Kidney epithelial cell (primary cell): ENCODE data around the gene BCAR1. TPM values are rescaled to one million over a fixed set of nuclear protein-coding genes. Genes with fewer than 3 reads are reported as not detected.
"Not testable (repeated sequence)": the region's sequence is repeated elsewhere in the genome, so short reads cannot be mapped to it uniquely, and the experiment has no call there.

Experiments
- DNase-seq: peaks from one replicate; pipeline ENCODE4 v3.0.0-alpha.2; 2010; ENCODE audit warnings: low read depth
- H3K27me3 ChIP-seq: 2 replicates; pipeline ENCODE4 v1.6.0; 2011; ENCODE audit warnings: low read length; ENCODE audit not compliant: control insufficient read depth, insufficient read depth
- H3K36me3 ChIP-seq: 2 replicates; pipeline ENCODE4 v1.5.1; 2011; ENCODE audit warnings: low read length; ENCODE audit not compliant: control insufficient read depth, insufficient read depth
- H3K4me3 ChIP-seq: 2 replicates; pipeline ENCODE4 v1.5.1; 2011; ENCODE audit warnings: low read depth, mild to moderate bottlenecking, control low read depth, low read length
- total RNA-seq: library from RNA; depleted of rRNA; stranded (reverse); fragments of >200 nt; gene quantifications from 2 replicates; pipeline ENCODE4 v1.2.3, GENCODE V29; 2015
- TF ChIP-seq, protein P1 (sequence below): IDR thresholded peaks from 2 replicates; pipeline ENCODE4 v1.5.1; 2011; ENCODE audit warnings: mild to moderate bottlenecking, moderate library complexity, low read length, control low read depth, inconsistent platforms; ENCODE audit not compliant: insufficient read depth, poor library complexity, severe bottlenecking

The BCAR1 gene
- total RNA-seq, 1 donor from 2014 or later: 93.8 TPM

DNA sequence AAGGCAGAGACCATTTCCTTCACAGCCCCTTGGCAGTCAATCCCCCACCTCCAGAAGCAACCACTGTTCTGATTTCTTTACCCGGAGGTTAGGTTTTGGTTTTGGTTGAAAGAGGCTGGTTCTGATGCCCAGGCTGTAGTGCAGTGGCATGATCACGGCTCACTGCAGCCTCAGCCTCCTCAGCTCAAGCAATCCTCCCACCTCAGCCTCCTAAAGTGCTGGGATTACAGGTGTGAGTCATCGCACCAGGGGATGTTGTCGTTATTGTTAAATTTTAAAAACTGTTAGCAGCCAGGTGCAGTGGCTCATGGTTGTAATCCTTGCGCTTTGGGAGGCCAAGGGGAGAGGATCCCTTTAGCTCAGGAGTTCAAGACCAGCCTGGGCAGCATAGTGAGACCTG, 41.5 kb downstream of the BCAR1 start:
- TF ChIP-seq, protein P1, sequence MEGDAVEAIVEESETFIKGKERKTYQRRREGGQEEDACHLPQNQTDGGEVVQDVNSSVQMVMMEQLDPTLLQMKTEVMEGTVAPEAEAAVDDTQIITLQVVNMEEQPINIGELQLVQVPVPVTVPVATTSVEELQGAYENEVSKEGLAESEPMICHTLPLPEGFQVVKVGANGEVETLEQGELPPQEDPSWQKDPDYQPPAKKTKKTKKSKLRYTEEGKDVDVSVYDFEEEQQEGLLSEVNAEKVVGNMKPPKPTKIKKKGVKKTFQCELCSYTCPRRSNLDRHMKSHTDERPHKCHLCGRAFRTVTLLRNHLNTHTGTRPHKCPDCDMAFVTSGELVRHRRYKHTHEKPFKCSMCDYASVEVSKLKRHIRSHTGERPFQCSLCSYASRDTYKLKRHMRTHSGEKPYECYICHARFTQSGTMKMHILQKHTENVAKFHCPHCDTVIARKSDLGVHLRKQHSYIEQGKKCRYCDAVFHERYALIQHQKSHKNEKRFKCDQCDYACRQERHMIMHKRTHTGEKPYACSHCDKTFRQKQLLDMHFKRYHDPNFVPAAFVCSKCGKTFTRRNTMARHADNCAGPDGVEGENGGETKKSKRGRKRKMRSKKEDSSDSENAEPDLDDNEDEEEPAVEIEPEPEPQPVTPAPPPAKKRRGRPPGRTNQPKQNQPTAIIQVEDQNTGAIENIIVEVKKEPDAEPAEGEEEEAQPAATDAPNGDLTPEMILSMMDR: no peak
- no peaks in the 10 kb centered on the region for H3K27me3 ChIP-seq

DNA sequence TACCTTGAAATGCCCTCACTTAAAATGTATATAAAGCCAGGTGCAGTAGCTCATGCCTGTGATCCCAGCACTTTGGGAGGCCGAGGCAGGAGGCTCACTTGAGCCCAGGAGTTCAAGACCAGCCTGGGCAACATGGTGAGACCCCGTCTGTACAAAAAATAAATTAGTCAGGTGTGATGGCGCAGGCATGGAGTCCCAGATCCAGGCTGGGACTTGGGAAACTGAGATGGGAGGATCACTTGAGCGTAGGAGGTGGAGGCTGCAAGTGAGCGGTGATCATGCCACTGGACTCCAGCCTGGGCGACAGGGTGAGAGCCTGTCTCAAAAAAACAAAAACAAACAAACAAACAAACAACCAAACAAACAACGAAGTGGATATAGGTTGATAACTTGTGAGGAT, 41.9 kb downstream of the BCAR1 start:
- not testable (repeated sequence) for H3K27me3 ChIP-seq, H3K36me3 ChIP-seq, H3K4me3 ChIP-seq, DNase-seq

More for the DNA sequence above, 41.5 kb downstream of the BCAR1 start:
- Histone ChIP-seq H3K36me3 (no peaks in the 10 kb centered on the region), H3K4me3 (no peak overlapping the region)
- DNase-seq: no peak

DNA sequence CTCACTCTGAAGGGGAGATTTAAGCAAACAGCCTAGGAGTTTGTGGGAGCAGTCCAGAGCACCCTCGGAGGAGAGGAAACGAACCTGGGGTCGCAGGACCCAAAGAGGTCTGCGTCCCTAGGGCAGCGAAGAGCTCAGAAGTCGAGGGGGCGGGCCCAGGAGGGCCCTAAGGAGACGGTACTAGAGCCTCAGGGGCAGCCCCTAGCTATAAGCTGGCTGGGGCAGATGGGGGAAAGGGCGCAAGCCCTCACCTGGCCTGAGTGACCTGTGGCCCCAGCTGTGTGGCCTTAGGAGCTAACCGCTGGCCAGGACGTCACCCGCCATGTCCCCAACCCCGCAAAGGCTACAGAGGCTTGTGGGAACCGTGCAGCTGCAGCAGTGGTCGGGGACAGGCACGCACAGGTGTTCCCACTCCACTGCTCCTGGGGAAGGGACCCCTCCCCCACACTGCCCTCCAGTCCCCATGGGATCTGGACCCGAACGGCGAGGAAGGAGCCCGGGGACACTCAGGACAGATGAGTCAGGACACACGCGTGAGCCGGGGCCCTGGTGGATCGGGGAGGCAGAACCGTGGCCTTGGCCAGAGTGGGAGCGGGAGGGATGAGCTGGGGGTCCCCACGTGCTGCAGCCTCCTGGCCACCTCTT, 42.4 kb downstream of the BCAR1 start:
- no peaks in the 10 kb centered on the region for H3K27me3 ChIP-seq
- no peak overlapping the region for H3K4me3 ChIP-seq
- TF ChIP-seq, protein P1: no peak
- DNase-seq: no peak
- no peaks in the 10 kb centered on the region for H3K36me3 ChIP-seq

DNA sequence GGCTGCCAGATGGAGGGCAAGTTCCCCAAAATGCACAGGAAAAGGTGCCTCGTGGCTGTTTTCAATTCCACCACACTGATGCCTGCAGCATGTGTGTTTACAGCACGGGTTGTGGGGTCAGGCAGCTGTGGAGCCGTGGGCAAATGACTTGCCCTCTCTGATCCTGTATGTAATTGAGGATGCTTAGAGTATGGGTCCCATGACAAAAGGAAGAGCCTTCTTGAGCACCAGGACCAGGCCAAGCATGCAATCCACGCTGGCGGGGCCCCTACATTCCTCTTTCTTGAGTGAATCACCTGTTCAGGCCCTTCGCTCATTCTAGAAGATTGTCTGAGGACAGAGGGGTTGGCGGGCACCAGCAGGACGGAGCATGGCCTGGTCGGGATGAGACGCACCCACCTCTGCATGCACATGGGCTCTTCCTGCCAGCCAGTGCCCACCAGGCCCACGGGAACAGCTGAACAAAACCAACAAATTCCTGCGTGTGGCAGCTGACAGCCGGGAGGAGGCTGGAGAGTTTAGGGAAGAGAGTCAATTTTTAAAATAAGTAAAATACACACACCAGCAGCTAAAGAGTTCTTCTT, 43.1 kb downstream of the BCAR1 start:
- DNase-seq: no peak
- TF ChIP-seq, protein P1: no peak
- H3K36me3 ChIP-seq: no peaks in the 10 kb centered on the region
- no peak overlapping the region for H3K4me3 ChIP-seq
- H3K27me3 ChIP-seq: no peaks in the 10 kb centered on the region

DNA sequence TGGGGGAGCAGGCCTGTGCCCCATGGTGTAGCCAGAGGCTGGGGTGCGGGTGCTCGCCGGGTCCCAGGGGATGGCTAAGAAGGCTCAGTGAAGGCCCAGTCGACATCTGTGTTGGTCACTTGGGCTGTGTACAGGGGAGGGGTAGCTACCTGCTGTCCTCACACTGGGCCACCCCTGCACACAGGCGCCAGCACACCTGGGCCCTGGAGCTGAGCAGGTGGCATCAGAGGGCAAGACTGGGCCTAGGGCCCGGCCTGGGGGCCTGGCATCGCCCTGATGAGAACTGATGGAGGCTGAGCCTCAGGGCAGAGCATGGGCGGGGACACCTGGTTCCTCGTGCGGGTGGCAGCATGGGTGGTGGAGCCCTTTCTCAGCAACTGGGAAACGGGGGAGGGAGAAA, 43.6 kb downstream of the BCAR1 start:
- no peaks in the 10 kb centered on the region for H3K36me3 ChIP-seq
- TF ChIP-seq, protein P1: no peak
- no peak overlapping the region for H3K4me3 ChIP-seq

DNA sequence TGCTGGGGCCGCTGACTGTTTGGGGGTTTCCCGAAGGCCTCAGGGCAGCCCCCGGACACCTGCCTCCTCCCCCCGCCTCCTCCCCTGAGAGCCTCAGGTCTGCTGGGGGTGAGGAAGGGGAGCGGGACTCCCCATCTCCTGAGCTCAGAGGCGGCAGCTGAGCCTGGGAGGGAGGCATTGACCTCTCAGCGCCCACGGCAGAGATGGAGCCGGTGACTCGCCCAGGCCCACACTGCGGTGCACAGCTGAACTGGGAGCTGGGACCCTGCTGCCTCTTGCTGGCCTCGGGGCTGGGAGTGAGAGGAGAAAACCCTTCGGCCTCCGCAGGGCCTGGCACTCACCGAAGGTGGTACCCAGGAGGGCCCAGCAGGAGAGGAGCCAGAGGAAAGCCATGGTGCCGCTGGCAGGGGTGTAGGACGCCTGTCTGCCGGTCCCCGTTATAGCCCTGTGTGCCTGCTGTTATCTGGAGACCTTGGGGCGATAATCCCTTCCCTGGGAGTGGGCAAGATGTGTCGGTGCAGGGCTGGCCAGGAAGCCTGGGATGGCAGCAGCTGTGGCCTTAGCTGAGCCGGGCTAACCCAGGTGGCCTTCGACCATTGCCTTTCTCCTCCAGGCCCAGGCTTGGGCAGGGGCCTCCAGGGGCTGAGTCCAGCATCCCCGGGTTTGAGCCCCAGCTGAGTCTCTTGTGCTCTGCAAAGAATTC, 44.5 kb downstream of the BCAR1 start, which contains the start of gene CTRB2:
CTRB2 (minus strand) TSS at position 413 of the 703 bp plus-strand sequence; CDS start at position 393, 20 bp downstream.
- Histone ChIP-seq H3K4me3 (no peak within 1 kb of the TSS), H3K36me3 (no peaks in the 10 kb centered on the region), H3K27me3 (no peaks in the 10 kb centered on the region)
- DNase-seq: no peak
- TF ChIP-seq, protein P1: no peak

More for the DNA sequence above, 43.6 kb downstream of the BCAR1 start:
- no peaks in the 10 kb centered on the region for H3K27me3 ChIP-seq
- DNase-seq: no peak

DNA sequence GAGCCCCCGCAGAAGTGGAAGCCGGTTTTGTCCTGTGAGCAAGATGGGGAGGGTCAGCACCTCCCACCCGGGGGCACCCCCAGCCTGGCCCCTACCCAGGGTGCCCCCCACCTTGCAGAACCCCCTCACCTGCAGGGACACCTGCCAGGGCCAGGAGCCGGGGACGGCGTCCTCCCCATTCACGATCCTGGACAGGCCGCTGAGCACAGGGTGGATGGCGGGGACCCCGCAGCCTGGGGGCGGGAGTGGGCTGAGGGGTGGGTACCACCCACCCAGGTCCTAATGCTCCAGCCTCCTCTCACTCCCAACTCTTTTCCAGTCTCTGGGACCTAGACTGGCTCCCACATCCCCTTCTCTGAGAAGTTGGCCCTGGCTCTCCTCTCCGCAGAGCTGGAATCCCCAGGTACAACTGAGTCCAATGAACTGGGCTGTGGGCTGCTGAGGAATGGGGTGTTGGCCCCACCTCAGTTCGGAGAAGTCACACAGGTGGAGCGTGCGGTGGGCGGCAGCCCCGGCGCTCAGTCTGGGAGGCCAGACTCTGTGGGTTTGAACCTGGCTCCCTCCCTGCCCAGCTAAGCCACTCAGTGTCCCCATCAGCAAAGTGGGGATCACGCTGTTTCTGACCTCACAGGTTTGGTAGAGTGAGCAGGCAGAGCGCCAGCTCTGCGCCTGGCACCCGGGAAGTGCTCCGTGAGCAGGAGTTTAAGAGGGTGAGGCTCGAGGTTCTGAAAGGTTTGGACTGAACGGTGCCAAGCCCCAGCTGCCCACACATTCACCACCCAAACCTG, 45.3 kb downstream of the BCAR1 start:
- not testable (repeated sequence) for H3K36me3 ChIP-seq, DNase-seq, H3K27me3 ChIP-seq, H3K4me3 ChIP-seq

DNA sequence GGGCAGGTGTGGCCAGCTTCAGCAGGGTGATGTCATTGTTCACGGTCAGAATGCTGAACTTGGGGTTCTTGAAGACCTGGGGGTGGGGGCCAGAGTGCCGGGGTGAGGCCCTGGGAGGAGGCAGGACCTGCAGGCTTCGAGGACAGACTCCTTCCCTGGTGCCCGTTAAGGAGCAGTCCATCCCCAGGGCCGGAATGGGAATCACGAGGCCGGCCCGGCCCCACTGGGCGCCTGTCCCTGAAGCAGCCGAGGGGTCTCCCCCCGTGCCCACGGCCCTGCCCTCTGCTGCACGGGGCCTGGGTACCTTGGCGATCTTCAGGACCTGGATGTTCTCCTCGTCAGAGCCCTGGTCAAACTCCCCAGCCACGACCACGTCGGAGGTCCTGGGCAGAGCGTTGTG, 46.0 kb downstream of the BCAR1 start:
- not testable (repeated sequence) for H3K27me3 ChIP-seq, H3K36me3 ChIP-seq, H3K4me3 ChIP-seq, DNase-seq
